ENCODE data around the gene SPATA33.
"Not testable (repeated sequence)": the region's sequence is repeated elsewhere in the genome, so short reads cannot be mapped to it uniquely, and the experiment has no call there.

Gene SPATA33

GRCh38 chr16:89695086-89695874, 37.6 kb downstream of the SPATA33 start:
- H3K4me1 ChIP-seq (ENCODE audit: control insufficient read depth, insufficient read depth, low read length, poor library complexity, severe bottlenecking): peaks cover under 1% of the 10 kb centered on the region
- peaks cover 74% of the 10 kb centered on the region for H3K36me3 ChIP-seq (ENCODE audit: control insufficient read depth, insufficient read depth, low read length)
- H3K4me3 ChIP-seq (ENCODE audit: extremely low read depth, insufficient read depth, low read length, poor library complexity, severe bottlenecking): no peak overlapping the region
- no peak overlapping the region for H3K27ac ChIP-seq (ENCODE audit: low read depth, low read length, severe bottlenecking)
- no peaks in the 10 kb centered on the region for H3K9me3 ChIP-seq (ENCODE audit: control insufficient read depth, low read length)
- 94 to 96% methylated on average over 28 to 31 of the region's 31 CpGs for WGBS, 2 experiments (ENCODE audit: insufficient coverage in 2 of 2)

GRCh38 chr16:89695875-89696669, 38.4 kb downstream of the SPATA33 start:
- peaks cover 6% of the 10 kb centered on the region for H3K4me1 ChIP-seq (ENCODE audit: control insufficient read depth, insufficient read depth, low read length, poor library complexity, severe bottlenecking)
- no peaks in the 10 kb centered on the region for H3K9me3 ChIP-seq (ENCODE audit: control insufficient read depth, low read length)
- no peak overlapping the region for H3K27ac ChIP-seq (ENCODE audit: low read depth, low read length, severe bottlenecking)
- WGBS, 2 experiments (ENCODE audit: insufficient coverage in 2 of 2): 91% methylated on average over 21 to 25 of the region's 25 CpGs
- no peak overlapping the region for H3K4me3 ChIP-seq (ENCODE audit: extremely low read depth, insufficient read depth, low read length, poor library complexity, severe bottlenecking)
- peaks cover 68% of the 10 kb centered on the region for H3K36me3 ChIP-seq (ENCODE audit: control insufficient read depth, insufficient read depth, low read length)

GRCh38 chr16:89696670-89697128, 39.1 kb downstream of the SPATA33 start:
- no peaks in the 10 kb centered on the region for H3K9me3 ChIP-seq (ENCODE audit: control insufficient read depth, low read length)
- no peak overlapping the region for H3K27ac ChIP-seq (ENCODE audit: low read depth, low read length, severe bottlenecking)
- H3K4me3 ChIP-seq (ENCODE audit: extremely low read depth, insufficient read depth, low read length, poor library complexity, severe bottlenecking): no peak overlapping the region
- peaks cover 62% of the 10 kb centered on the region for H3K36me3 ChIP-seq (ENCODE audit: control insufficient read depth, insufficient read depth, low read length)
- H3K4me1 ChIP-seq (ENCODE audit: control insufficient read depth, insufficient read depth, low read length, poor library complexity, severe bottlenecking): peaks cover 6% of the 10 kb centered on the region
- WGBS, 2 experiments (ENCODE audit: insufficient coverage in 2 of 2): 92 to 93% methylated on average over 9 to 13 of the region's 18 CpGs

GRCh38 chr16:89697161-89697615, 39.6 kb downstream of the SPATA33 start:
- 95 to 99% methylated on average over 19 of the region's 19 CpGs for WGBS, 2 experiments (ENCODE audit: insufficient coverage in 2 of 2)
- H3K27ac ChIP-seq (ENCODE audit: low read depth, low read length, severe bottlenecking): no peak overlapping the region
- H3K4me1 ChIP-seq (ENCODE audit: control insufficient read depth, insufficient read depth, low read length, poor library complexity, severe bottlenecking): peaks cover 8% of the 10 kb centered on the region
- no peak overlapping the region for H3K4me3 ChIP-seq (ENCODE audit: extremely low read depth, insufficient read depth, low read length, poor library complexity, severe bottlenecking)
- H3K36me3 ChIP-seq (ENCODE audit: control insufficient read depth, insufficient read depth, low read length): peaks cover 57% of the 10 kb centered on the region
- no peaks in the 10 kb centered on the region for H3K9me3 ChIP-seq (ENCODE audit: control insufficient read depth, low read length)

GRCh38 chr16:89697616-89698331, 40.1 kb downstream of the SPATA33 start:
- H3K9me3 ChIP-seq (ENCODE audit: control insufficient read depth, low read length): no peaks in the 10 kb centered on the region
- peaks cover 9% of the 10 kb centered on the region for H3K4me1 ChIP-seq (ENCODE audit: control insufficient read depth, insufficient read depth, low read length, poor library complexity, severe bottlenecking)
- 94 to 95% methylated on average over 29 to 32 of the region's 32 CpGs for WGBS, 2 experiments (ENCODE audit: insufficient coverage in 2 of 2)
- H3K4me3 ChIP-seq (ENCODE audit: extremely low read depth, insufficient read depth, low read length, poor library complexity, severe bottlenecking): no peak overlapping the region
- no peak overlapping the region for H3K27ac ChIP-seq (ENCODE audit: low read depth, low read length, severe bottlenecking)
- H3K36me3 ChIP-seq (ENCODE audit: control insufficient read depth, insufficient read depth, low read length): peaks cover 51% of the 10 kb centered on the region

- H3K9me3 ChIP-seq (ENCODE audit: control insufficient read depth, low read length); H3K27ac ChIP-seq (ENCODE audit: low read depth, low read length, severe bottlenecking); H3K4me1 ChIP-seq (ENCODE audit: control insufficient read depth, insufficient read depth, low read length, poor library complexity, severe bottlenecking); H3K4me3 ChIP-seq (ENCODE audit: extremely low read depth, insufficient read depth, low read length, poor library complexity, severe bottlenecking): not testable (repeated sequence)
- WGBS, 2 experiments (ENCODE audit: insufficient coverage in 2 of 2): 97 to 98% methylated on average over 9 to 11 of the region's 14 CpGs
- peaks cover 43% of the 10 kb centered on the region for H3K36me3 ChIP-seq (ENCODE audit: control insufficient read depth, insufficient read depth, low read length)
These were observed 41.1 kb downstream of the SPATA33 start for GRCh38 chr16:89698717-89699116.

- peak overlapping the region; percentile 67 for H3K4me3 ChIP-seq (ENCODE audit: extremely low read depth, insufficient read depth, low read length, poor library complexity, severe bottlenecking)
- 74 to 76% methylated on average over 13 to 18 of the region's 18 CpGs for WGBS, 2 experiments (ENCODE audit: insufficient coverage in 2 of 2)
- H3K27ac ChIP-seq (ENCODE audit: low read depth, low read length, severe bottlenecking): peak overlapping the region; percentile 66
These were observed 42.0 kb downstream of the SPATA33 start for GRCh38 chr16:89699629-89700099.

GRCh38 chr16:89700100-89700648, 42.5 kb downstream of the SPATA33 start:
- peak overlapping the region; percentile 67 for H3K4me3 ChIP-seq (ENCODE audit: extremely low read depth, insufficient read depth, low read length, poor library complexity, severe bottlenecking)
- 0 to 1% methylated on average over 30 of the region's 30 CpGs for WGBS, 2 experiments (ENCODE audit: insufficient coverage in 2 of 2)
- H3K4me1 ChIP-seq (ENCODE audit: control insufficient read depth, insufficient read depth, low read length, poor library complexity, severe bottlenecking): peaks cover 9% of the 10 kb centered on the region
- peak overlapping the region; percentile 86 for H3K27ac ChIP-seq (ENCODE audit: low read depth, low read length, severe bottlenecking)
- no peaks in the 10 kb centered on the region for H3K9me3 ChIP-seq (ENCODE audit: control insufficient read depth, low read length)
- peaks cover 29% of the 10 kb centered on the region for H3K36me3 ChIP-seq (ENCODE audit: control insufficient read depth, insufficient read depth, low read length)

More at GRCh38 chr16:89699629-89700099, 42.0 kb downstream of the SPATA33 start:
- not testable (repeated sequence) for H3K9me3 ChIP-seq (ENCODE audit: control insufficient read depth, low read length); H3K4me1 ChIP-seq (ENCODE audit: control insufficient read depth, insufficient read depth, low read length, poor library complexity, severe bottlenecking)
- H3K36me3 ChIP-seq (ENCODE audit: control insufficient read depth, insufficient read depth, low read length): peaks cover 34% of the 10 kb centered on the region

- H3K27ac ChIP-seq (ENCODE audit: low read depth, low read length, severe bottlenecking): peak overlapping the region; percentile 86
- WGBS, 2 experiments (ENCODE audit: insufficient coverage in 2 of 2): 1 to 3% methylated on average over 44 to 58 of the region's 78 CpGs
- H3K9me3 ChIP-seq (ENCODE audit: control insufficient read depth, low read length): no peaks in the 10 kb centered on the region
- peaks cover 28% of the 10 kb centered on the region for H3K36me3 ChIP-seq (ENCODE audit: control insufficient read depth, insufficient read depth, low read length)
- H3K4me1 ChIP-seq (ENCODE audit: control insufficient read depth, insufficient read depth, low read length, poor library complexity, severe bottlenecking): peaks cover 9% of the 10 kb centered on the region
- H3K4me3 ChIP-seq (ENCODE audit: extremely low read depth, insufficient read depth, low read length, poor library complexity, severe bottlenecking): peak overlapping the region; percentile 67
These were observed 43.2 kb downstream of the SPATA33 start for GRCh38 chr16:89700649-89701424.
